ENCODE results near the gene CALML5.
"Not testable (repeated sequence)": the region's sequence is repeated elsewhere in the genome, so short reads cannot be mapped to it uniquely, and the experiment has no call there.

CALML5 gene

DNA sequence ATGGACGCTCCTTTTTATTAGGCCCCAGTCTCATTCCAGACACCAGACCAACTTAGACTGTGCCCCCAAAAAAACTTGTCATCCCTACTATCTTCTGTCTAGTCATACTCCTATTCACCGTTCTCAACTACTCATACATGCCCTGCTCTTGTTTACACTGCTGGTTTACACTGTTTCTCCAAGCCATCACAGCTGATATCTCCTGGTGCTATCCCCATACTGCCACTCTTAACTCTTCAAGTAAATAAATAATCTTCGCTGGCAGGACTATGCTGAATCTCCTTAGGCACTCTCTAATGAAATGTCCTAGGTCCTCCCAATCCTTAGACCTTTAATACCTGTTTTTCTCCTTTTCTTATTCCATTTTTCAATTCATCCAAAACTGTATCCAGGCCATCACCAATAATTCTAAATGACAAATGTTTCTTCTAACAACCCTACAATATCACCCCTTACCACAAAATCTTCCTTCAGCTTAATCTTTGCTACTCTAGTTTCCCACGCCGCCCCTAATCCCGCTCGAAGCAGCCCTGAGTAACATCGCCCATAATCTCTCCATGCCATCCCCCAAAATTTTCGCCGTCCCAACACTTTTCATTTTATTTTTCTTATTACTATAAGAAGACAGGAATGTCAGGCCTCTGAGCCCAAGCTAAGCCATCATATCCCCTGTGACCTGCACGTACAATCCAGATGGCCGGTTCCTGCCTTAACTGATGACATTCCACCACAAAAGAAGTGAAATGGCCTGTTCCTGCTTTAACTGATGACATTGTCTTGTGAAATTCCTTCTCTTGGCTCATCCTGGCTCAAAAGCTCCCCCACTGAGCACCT lies 23.2 kb downstream of the CALML5 start:
- H2BK120ac ChIP-seq (ENCODE audit: low read depth, low read length); H4K8ac ChIP-seq (ENCODE audit: low read depth, low read length); H3K4ac ChIP-seq (ENCODE audit: low read depth, low read length); H3K4me2 ChIP-seq (ENCODE audit: low read length); H3K56ac ChIP-seq (ENCODE audit: low read length); H3K79me2 ChIP-seq (ENCODE audit: control insufficient read depth, insufficient read depth, low read length); H3K4me1 ChIP-seq (ENCODE audit: control insufficient read depth, low read depth, low read length); H3K79me1 ChIP-seq (ENCODE audit: low read length); H4K5ac ChIP-seq (ENCODE audit: low read length); H2BK15ac ChIP-seq (replicated peaks; ENCODE audit: low read depth); H2AK5ac ChIP-seq (ENCODE audit: low read length); H3K9ac ChIP-seq (ENCODE audit: low read length); H3K4me3 ChIP-seq (ENCODE audit: low read length); H3K18ac ChIP-seq (ENCODE audit: low read length); H3K23ac ChIP-seq (ENCODE audit: low read length); H3K27me3 ChIP-seq (ENCODE audit: insufficient read depth, low read length, poor library complexity); H3K36me3 ChIP-seq (ENCODE audit: control insufficient read depth, insufficient read depth, low read length): not testable (repeated sequence)
- DNase-seq: peak; percentile 60
- peak overlapping the region; percentile 81 for H3K27ac ChIP-seq (ENCODE audit: low read depth, low read length)
- WGBS (ENCODE audit: extremely low coverage, insufficient coverage, low lambda C conversion rate): 100% methylated on average over 3 of the region's 12 CpGs
- H2BK5ac ChIP-seq (ENCODE audit: low read length): peak overlapping the region; percentile 55

- H3K4me1 ChIP-seq (ENCODE audit: control insufficient read depth, low read depth, low read length); H3K4me2 ChIP-seq (ENCODE audit: low read length); H3K79me2 ChIP-seq (ENCODE audit: control insufficient read depth, insufficient read depth, low read length); H4K5ac ChIP-seq (ENCODE audit: low read length); H4K8ac ChIP-seq (ENCODE audit: low read depth, low read length); H3K27me3 ChIP-seq (ENCODE audit: insufficient read depth, low read length, poor library complexity); H2AK5ac ChIP-seq (ENCODE audit: low read length); H3K27ac ChIP-seq (ENCODE audit: low read depth, low read length); DNase-seq; H3K36me3 ChIP-seq (ENCODE audit: control insufficient read depth, insufficient read depth, low read length); H3K4ac ChIP-seq (ENCODE audit: low read depth, low read length); H3K56ac ChIP-seq (ENCODE audit: low read length); H3K18ac ChIP-seq (ENCODE audit: low read length); H2BK5ac ChIP-seq (ENCODE audit: low read length); H3K79me1 ChIP-seq (ENCODE audit: low read length); H3K9ac ChIP-seq (ENCODE audit: low read length); H2BK120ac ChIP-seq (ENCODE audit: low read depth, low read length); H2BK15ac ChIP-seq (replicated peaks; ENCODE audit: low read depth); H3K4me3 ChIP-seq (ENCODE audit: low read length); H3K23ac ChIP-seq (ENCODE audit: low read length): not testable (repeated sequence)
- WGBS (ENCODE audit: extremely low coverage, insufficient coverage, low lambda C conversion rate): no CpG with 5 or more reads among the region's 8 CpGs
Measured at GRCh38 chr10:5475088-5475487, 24.3 kb downstream of the CALML5 start.

DNA sequence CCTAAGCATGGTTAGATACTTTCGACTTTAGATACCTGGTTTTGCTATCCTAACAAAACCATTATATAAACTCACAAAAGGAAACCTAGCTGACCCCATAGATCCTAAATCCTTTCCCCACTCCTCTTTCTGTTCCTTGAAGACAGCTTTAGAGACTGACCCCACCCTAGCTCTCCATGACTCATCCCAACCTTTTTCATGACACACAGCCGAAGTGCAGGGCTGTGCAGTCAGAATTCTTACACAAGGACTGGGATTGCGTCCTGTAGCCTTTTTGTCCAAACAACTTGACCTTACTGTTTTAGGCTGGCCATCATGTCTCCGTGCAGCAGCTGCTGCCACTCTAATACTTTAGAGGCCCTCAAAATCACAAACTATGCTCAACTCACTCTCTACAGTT lies 24.7 kb downstream of the CALML5 start:
- H2BK5ac ChIP-seq (ENCODE audit: low read length); H3K23ac ChIP-seq (ENCODE audit: low read length); H3K79me2 ChIP-seq (ENCODE audit: control insufficient read depth, insufficient read depth, low read length); H2AK5ac ChIP-seq (ENCODE audit: low read length); H4K5ac ChIP-seq (ENCODE audit: low read length); H3K4me2 ChIP-seq (ENCODE audit: low read length); H3K27me3 ChIP-seq (ENCODE audit: insufficient read depth, low read length, poor library complexity); H3K9ac ChIP-seq (ENCODE audit: low read length); H3K4me3 ChIP-seq (ENCODE audit: low read length); H3K4ac ChIP-seq (ENCODE audit: low read depth, low read length); H3K36me3 ChIP-seq (ENCODE audit: control insufficient read depth, insufficient read depth, low read length); H2BK120ac ChIP-seq (ENCODE audit: low read depth, low read length); H3K27ac ChIP-seq (ENCODE audit: low read depth, low read length); H2BK15ac ChIP-seq (replicated peaks; ENCODE audit: low read depth); H4K8ac ChIP-seq (ENCODE audit: low read depth, low read length); H3K18ac ChIP-seq (ENCODE audit: low read length); H3K56ac ChIP-seq (ENCODE audit: low read length); H3K4me1 ChIP-seq (ENCODE audit: control insufficient read depth, low read depth, low read length); DNase-seq; H3K79me1 ChIP-seq (ENCODE audit: low read length): not testable (repeated sequence)
- no CpG with 5 or more reads among the region's 4 CpGs for WGBS (ENCODE audit: extremely low coverage, insufficient coverage, low lambda C conversion rate)

DNA sequence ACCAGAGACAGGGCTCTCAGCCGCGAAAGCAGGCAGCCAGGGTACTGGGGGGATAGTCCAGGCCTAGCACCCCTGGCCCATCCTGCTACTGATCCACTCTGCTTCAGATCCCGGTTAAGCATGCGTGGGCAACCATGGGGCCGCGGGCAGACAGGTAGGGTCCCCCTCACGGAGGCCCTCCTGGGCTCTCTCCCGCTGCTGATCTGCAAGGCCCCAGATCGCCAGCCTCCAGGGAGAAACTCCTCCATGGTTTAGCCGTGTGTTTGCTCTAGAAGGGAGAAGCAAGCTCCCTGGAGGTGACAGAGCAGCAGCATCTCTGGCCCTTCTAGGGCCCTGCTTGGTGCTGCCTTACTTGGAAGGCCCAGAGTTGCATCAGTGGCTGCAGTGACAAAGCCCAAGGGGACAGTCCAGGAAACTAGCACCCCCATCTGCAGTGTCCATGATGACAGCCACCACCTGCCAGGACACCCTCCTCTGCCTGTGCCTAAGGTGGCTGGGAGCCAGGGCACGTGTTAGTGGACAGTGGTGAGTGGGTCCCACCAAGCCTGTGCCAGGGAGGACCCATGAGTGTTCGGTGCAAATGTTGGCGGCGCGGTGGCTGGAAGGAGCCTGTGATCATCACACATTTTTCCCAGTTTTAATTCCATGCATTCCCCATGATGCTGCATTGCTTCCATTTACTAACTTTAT lies 29.2 kb downstream of the CALML5 start:
- WGBS (ENCODE audit: extremely low coverage, insufficient coverage, low lambda C conversion rate): no CpG with 5 or more reads among the region's 15 CpGs
- peak overlapping the region; percentile 38 for H2BK5ac ChIP-seq (ENCODE audit: low read length)
- H3K27ac ChIP-seq (ENCODE audit: low read depth, low read length): peak overlapping the region; percentile 4
- peak overlapping the region; percentile 28 for H3K4ac ChIP-seq (ENCODE audit: low read depth, low read length)
- no peak overlapping the region for H4K5ac ChIP-seq (ENCODE audit: low read length)
- no peaks in the 10 kb centered on the region for H3K36me3 ChIP-seq (ENCODE audit: control insufficient read depth, insufficient read depth, low read length)
- no peak overlapping the region for H3K9ac ChIP-seq (ENCODE audit: low read length)
- H3K56ac ChIP-seq (ENCODE audit: low read length): no peak overlapping the region
- H3K79me2 ChIP-seq (ENCODE audit: control insufficient read depth, insufficient read depth, low read length): no peaks in the 10 kb centered on the region
- no peaks in the 10 kb centered on the region for H3K27me3 ChIP-seq (ENCODE audit: insufficient read depth, low read length, poor library complexity)
- H3K4me1 ChIP-seq (ENCODE audit: control insufficient read depth, low read depth, low read length): peaks cover 9% of the 10 kb centered on the region
- H2BK15ac ChIP-seq (replicated peaks; ENCODE audit: low read depth): no peak overlapping the region
- no peak for DNase-seq
- H3K18ac ChIP-seq (ENCODE audit: low read length): peak overlapping the region; percentile 41
- H2BK120ac ChIP-seq (ENCODE audit: low read depth, low read length): no peak overlapping the region
- no peak overlapping the region for H3K4me2 ChIP-seq (ENCODE audit: low read length)
- no peak overlapping the region for H3K4me3 ChIP-seq (ENCODE audit: low read length)
- H3K23ac ChIP-seq (ENCODE audit: low read length): no peak overlapping the region
- H4K8ac ChIP-seq (ENCODE audit: low read depth, low read length): no peak overlapping the region
- H2AK5ac ChIP-seq (ENCODE audit: low read length): peak overlapping the region; percentile 76
- H3K79me1 ChIP-seq (ENCODE audit: low read length): no peaks in the 10 kb centered on the region

GRCh38 chr10:5469353-5470061 lies 29.9 kb downstream of the CALML5 start:
- no peak overlapping the region for H4K5ac ChIP-seq (ENCODE audit: low read length)
- H2BK5ac ChIP-seq (ENCODE audit: low read length): peak overlapping the region; percentile 22
- no peak overlapping the region for H2BK120ac ChIP-seq (ENCODE audit: low read depth, low read length)
- H3K18ac ChIP-seq (ENCODE audit: low read length): peak overlapping the region; percentile 41
- no peak overlapping the region for H2BK15ac ChIP-seq (replicated peaks; ENCODE audit: low read depth)
- no peak overlapping the region for H4K8ac ChIP-seq (ENCODE audit: low read depth, low read length)
- peak overlapping the region; percentile 53 for H3K56ac ChIP-seq (ENCODE audit: low read length)
- no peaks in the 10 kb centered on the region for H3K79me2 ChIP-seq (ENCODE audit: control insufficient read depth, insufficient read depth, low read length)
- no peaks in the 10 kb centered on the region for H3K27me3 ChIP-seq (ENCODE audit: insufficient read depth, low read length, poor library complexity)
- peaks cover 9% of the 10 kb centered on the region for H3K4me1 ChIP-seq (ENCODE audit: control insufficient read depth, low read depth, low read length)
- H2AK5ac ChIP-seq (ENCODE audit: low read length): peak overlapping the region; percentile 79
- no CpG with 5 or more reads among the region's 15 CpGs for WGBS (ENCODE audit: extremely low coverage, insufficient coverage, low lambda C conversion rate)
- H3K36me3 ChIP-seq (ENCODE audit: control insufficient read depth, insufficient read depth, low read length): no peaks in the 10 kb centered on the region
- H3K79me1 ChIP-seq (ENCODE audit: low read length): no peaks in the 10 kb centered on the region
- H3K23ac ChIP-seq (ENCODE audit: low read length): no peak overlapping the region
- H3K4ac ChIP-seq (ENCODE audit: low read depth, low read length): peak overlapping the region; percentile 28
- no peak overlapping the region for H3K4me3 ChIP-seq (ENCODE audit: low read length)
- H3K9ac ChIP-seq (ENCODE audit: low read length): no peak overlapping the region
- H3K4me2 ChIP-seq (ENCODE audit: low read length): no peak overlapping the region
- DNase-seq: no peak
- no peak overlapping the region for H3K27ac ChIP-seq (ENCODE audit: low read depth, low read length)
